GM21367 (cell line): ENCODE results near the gene STT3A.

Source experiments
- ATAC-seq: cut with Tn5 transposase; IDR thresholded peaks from one replicate; pipeline ENCODE4 v1.9.1; 2021; ENCODE audit not compliant: unreplicated experiment

STT3A gene

DNA sequence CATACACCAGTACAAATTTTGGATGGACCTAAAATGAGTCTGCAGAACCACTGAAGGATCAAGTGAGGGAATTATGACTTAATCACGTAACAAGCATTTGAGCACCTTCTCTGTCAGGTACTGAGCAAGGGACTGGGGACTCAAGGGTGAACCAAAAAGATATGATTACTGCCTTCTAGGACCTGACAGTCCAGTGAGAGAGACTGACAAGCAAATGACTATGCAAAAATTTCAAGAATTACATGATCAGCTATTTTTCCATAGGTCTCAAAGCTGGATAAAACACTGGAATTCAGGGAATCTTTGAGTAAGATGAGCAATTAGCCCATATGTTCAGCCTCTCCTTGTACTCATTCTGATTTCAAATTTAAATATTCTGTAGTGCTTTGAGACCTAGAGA is 5.2 kb upstream of the STT3A start:
- ATAC-seq, result no peak

DNA sequence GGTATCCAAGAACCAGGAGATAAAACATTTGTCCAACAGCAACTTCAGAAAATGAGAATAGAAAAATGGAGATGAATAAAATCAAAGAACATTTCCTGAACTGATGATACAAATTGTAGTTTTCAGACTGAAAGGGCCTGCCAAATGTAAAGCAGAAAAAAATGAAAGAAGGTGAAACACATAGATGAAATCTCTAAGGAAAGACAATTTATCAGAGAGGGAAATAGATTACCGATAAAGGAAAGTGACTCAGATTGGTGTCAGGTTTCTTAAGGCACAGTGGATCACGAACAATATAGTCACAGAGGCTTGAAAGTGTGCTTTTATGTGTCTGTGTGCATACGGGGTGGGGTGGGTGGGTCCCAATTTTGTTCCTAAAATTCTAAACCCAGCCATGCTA is 4.1 kb upstream of the STT3A start:
- ATAC-seq, result no peak

DNA sequence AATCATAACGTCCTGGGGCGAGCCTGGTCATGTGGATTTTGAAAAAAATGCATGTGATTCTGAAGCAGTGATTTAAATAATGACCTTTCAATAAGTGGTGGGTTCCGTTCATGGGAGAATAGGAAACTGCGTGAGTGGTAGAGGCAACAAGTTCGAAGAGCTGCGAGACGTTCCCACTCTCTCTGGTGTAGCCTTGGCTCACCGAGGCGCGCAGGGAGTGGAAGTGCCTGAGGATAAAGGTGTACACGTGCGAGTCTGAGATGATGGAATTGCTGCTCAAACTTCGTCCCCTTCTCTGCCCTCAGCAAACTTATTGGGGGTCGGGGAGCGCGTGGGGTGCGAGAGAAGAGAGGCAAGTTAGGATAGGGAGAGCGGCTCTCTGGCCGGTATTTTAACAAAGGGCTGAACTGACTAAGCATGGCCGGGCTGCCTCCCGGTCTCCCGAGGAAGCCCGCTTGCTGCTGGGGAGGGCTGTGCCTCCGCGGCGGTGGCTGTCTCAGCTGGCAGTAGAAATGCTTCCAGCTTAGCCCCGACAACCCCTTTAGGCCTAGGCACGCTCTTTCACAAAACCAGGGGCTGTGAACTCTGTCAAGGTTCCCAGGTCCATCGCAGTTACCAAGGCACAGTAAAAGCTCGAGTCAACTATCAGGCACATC is 875 bp upstream of the STT3A start:
- ATAC-seq, result peak; percentile 15

DNA sequence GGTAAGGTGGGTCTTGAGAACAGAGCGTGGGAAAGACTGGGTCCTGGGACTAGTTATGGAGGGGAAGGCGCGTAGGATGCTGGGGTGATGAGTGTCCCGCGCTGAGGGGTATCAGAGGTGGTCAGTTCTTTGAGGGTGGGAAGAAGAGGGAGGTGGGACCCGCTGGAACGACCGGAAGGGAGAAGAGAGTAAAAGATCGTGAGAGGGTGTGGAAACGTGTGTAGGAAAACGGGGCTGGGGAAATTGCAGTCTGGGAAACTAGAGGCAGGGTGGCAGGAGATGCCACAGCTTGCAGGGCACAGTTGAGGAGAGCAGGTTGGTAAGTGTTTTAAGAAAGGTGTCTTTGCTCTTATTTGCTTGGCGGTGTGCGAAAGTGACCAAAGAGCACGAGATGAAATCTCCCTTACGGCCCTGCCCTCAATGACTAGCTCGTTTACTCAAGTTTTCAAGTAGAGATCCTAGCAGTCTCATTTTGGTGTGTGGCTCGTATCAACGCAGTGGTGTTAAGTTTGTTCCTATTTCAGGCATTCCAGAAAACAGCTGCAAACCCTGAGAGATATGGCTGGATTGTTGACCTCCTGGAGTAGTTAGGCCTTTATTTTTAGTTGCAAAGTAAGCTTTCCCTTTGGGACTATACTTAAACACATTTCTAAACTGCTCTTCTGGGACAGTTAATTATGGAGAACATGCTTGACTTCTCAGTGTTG is 615 bp downstream of the STT3A start:
- no peak for ATAC-seq

DNA sequence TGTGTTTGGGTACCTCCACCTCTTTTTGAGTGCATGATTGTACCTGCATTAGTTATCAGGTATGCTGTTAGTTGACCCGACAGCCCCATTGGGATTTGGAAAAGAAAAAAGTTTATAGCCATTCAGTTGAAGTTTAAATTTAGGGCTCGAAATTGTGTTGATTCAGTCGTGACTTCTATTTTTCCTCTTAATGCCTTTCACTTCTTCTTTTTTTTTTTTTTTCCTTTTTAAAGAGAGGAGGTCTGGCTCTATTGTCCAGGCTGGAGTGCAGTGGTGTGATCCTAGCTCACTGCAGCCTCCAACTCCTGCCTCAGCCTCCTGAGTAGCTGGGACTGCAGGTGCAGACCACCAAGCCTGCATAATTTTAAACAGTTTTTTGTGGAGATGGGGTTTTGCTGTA is 2.3 kb downstream of the STT3A start:
- no peak for ATAC-seq

DNA sequence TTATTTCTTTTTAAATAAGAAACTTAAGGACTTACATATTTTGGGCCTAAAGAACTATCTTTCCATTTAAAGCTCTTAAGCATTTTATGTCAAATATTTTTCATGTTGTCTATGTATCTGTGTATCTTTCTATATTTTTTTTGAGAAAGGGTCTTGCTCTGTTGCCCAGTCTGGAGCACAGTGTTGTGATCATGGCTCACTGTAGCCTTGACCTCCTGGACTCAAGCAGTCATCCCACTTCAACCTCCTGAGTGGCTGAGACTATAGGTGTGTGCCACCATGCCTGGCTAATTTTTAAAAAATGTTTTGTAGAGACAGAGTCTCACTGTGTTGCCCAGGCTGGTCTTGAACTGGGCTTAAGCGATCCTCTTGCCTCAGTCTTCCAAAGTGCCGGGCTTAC is 8.0 kb downstream of the STT3A start:
- no peak for ATAC-seq

DNA sequence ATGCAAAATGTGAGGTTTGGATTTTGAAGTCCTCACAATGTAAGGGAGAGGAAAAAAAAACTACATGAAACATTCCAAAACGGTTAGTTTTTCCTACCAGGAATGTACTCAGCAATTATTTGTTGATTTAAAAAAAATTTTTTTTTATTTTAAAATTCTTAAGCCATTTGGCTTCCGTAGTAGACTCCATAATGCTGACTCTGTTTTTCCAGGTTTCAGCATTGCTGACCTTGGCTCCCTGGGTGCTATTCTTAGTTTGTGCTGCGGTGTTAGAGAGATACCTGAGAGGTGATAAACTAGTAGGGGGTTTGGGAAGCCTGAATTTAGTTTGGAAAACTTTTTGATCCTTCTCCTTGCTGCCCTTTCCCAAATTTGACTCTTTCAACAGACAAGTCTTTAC is 10.6 kb downstream of the STT3A start:
- ATAC-seq, result no peak

DNA sequence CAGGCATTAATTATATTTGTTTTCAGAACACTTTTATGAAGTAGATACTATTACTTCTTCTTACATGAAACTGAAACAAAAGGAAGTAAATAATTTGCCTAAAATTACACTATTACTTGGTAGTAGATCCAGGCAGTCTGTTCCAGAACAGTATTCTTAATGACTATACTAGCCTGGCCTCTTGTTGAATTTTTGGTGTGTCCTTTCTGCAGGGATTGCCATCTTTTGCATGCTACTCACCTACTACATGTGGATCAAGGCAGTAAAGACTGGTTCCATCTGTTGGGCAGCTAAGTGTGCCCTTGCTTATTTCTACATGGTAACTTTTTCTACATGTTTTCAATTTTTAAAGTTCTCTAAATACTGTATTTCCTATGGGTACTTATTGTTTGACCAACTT is 12.8 kb downstream of the STT3A start:
- ATAC-seq, result no peak

DNA sequence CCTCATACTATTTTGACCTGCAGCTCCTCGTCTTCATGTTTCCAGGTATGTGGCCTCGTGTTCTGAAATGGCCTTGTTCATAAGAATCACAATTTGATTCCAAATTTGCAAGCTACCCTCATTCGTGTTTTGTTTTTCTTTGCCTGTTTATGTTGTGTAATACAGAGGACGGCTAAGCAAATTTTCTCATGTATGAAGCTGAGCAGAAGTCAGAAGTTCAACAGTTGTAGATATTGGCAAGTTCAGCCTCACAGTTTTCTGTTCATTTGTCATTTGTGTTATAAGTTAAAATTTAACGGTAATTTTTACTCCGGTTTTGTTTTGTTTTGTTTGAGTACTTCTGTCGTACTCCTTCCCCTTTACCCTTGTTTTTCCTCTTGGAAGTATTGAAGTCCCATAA is 16.9 kb downstream of the STT3A start:
- ATAC-seq, result no peak

DNA sequence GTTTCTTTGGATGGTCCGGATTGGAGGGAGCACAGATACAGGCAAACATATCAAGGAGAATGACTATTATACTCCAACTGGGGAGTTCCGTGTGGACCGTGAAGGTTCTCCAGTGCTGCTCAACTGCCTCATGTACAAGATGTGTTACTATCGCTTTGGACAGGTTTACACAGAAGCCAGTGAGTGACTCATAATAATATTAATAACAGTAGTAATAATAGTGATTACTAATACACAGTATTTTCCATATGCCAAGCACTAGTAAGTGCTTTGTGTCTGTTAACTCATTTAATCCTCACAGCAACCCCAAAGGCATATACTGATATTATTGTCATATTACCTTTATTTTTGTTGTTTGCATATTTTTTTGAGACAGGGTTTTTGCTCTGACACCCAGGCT is 25.7 kb downstream of the STT3A start:
- no peak for ATAC-seq

DNA sequence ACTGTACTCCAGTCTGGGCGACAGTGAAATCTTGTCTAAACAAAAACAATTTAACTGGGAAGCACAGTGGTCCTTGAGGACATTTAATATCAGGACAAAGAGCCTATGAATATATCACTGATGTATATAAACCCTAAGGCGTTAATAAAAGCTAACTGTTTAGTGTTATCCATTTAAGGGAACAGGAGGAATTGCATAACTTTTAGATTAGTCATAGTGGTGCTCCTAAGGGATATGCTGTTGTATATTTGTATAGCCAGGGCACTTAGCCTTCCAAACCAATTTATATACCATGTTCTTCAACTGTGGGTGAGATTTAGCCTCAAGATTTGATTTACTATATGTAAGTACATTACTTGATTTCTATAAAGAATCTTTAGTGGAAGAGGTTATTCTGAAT is 29.3 kb downstream of the STT3A start:
- ATAC-seq, result no peak

DNA sequence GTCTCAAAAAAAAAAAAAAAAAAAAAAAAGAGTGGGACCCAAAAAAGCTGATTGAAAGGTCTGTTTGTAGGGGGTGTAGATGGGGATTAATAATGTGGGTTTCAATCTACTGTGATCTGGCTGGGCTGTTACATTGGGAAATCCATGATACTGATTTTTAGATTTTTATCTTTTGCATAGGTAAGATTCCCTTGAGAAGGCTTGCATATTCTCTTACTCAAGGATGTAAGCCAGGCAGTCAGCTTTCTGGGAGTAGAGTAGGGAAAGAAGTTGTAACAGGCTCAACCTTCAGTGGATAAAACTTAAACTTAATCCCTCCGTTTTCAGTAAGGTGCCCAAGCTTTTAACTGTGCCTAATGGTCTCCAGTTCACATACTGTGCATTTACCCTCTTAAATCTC is 30.4 kb downstream of the STT3A start:
- ATAC-seq, result no peak

DNA sequence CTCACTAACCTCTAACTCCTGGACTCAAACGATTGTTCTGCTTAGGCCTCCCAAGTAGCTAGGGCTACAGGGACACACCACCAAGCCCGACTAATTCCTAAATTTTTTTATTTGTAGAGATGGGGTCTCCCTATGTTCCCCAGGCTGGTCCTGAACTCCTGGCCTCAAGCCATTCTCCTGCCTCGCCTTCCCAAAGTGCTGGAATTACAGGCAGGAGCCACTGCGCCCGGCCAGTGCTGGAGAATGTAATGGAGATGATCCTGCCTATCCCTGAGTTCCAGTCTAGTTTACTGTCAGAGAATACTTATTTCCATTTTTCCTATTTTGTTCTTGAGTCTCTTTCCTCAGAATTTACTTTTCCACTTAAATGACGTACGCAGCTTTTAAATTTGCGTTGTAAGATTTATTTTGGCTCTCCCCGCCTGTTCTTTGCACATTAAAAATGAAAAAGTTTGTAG is 32.1 kb downstream of the STT3A start, which contains the start of gene CHEK1:
Gene CHEK1 (plus strand): TSS at position 408 of the 458 bp plus-strand sequence. CDS start 1,606 bp downstream, outside the sequence.
- no peak for ATAC-seq

DNA sequence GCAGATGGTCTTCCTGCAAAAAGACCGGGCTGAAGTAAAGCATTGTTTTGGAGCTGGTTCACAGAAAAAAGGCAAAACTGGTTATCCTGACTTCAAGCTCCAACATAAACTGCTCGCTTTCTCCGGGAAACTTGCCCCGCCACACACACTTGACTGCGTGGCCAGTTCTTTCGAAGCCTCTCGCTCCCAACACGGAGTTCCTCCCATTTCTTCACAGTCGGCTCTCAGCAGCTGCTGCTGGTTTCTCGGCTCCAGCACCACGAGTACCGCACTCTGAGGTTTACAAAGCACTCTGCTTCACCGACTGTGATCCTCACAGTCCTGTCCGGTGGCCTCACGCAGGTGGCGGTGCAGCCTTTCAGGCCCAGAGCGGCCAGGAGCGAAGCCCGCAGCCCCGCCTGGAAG is 32.6 kb downstream of the STT3A start:
- ATAC-seq, result peak; percentile 21

DNA sequence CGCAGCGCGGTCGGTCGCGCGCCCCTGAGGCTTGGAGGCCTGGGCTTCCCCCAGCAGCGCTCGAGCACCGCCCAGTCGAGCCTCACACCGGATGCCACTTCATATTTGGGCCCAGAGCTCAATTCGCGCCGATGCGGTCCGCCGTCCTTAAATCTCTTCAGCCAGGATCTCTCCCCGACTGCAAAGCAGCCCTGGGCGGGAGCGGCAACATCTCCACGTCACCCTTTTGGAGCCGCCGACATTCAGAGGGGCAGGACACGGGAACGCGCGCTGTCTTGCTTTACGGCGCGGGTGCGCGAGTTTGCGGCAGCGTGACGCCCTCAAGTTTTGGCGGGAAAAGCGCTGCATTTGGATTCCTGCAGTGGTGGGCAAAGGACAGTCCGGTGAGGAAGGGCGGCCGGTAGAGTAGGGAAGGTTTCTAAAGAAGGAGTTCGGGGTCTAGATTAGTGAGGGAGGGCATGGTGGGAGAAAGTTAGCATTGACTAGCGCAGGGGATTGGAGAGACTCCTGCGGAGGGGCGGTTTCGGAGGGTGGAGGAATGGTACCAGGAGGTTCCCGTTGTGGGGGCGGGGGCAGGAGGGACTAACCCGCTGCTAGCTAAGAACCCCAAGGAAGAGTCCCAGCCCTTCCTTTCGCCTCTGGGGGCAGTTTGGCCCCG is 33.1 kb downstream of the STT3A start:
- peak; percentile 84 for ATAC-seq

DNA sequence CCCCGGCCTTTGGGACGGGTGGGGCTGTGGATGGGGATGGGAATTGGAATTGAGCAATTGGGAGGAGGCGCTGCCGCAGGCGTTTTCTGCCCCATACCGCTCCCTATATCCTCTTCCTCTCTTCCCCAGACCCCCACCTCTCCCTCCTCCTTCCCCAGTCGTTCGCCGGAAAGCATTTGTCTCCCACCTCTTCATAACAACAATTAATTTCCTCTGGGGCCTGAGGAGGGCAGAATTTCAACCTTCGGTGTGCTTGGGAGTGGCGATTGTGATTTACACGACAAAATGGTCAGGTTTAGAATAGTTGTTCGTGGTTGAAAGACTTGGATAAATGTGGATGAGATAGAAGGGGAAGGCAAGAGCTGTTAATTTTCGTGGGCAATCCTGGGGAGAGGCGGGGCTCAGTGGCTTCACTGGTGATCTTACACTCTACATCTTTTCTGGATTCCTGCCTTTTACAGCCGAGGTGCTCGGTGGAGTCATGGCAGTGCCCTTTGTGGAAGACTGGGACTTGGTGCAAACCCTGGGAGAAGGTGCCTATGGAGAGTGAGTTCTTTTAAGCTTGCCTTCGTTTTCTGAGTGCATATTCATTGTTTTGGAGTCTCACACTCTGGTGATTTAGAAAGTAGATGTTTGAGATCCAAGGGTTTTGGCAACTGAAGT is 33.8 kb downstream of the STT3A start:
- ATAC-seq, result peak; percentile 33

DNA sequence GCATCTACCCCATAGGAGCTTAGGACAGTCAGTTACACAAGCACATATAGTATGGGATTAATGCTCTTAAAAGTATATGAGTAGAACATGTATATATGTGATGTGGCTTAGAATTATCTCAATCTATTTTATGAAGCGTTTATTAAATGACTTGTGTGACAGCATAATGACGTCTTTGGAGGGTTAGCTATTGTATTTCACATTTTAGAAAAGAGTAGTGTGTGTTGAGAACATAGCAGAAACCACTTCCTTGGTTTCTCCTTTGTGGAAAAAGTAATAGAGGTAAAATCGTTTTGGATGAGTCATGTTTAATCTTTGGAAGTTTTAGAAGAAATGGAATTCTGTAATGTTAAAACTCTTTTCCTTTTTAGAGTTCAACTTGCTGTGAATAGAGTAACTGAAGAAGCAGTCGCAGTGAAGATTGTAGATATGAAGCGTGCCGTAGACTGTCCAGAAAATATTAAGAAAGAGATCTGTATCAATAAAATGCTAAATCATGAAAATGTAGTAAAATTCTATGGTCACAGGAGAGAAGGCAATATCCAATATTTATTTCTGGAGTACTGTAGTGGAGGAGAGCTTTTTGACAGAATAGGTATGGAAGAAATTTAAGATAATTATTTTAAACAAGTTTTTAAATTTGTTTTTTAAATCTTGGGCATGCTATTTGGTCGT is 34.7 kb downstream of the STT3A start:
- ATAC-seq, result no peak

DNA sequence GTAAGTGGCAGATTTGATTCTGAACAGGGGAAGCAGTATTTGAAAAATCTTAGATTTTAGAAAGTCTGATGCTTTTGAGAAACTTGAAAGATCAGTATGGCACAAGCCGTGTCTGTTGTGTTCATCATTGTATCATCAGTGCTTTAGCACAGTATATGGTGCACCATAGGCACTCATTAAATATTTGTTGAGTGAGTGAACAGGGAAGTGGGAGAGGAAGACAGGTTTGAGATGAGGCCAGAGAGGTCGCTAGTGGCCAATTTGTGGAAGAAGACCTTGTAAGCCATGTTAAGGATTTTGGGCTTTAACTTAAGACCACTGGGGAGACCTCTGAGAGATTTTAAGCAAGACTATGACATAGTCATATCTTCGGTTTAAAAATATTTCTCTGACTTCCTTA is 45.2 kb downstream of the STT3A start:
- no peak for ATAC-seq

DNA sequence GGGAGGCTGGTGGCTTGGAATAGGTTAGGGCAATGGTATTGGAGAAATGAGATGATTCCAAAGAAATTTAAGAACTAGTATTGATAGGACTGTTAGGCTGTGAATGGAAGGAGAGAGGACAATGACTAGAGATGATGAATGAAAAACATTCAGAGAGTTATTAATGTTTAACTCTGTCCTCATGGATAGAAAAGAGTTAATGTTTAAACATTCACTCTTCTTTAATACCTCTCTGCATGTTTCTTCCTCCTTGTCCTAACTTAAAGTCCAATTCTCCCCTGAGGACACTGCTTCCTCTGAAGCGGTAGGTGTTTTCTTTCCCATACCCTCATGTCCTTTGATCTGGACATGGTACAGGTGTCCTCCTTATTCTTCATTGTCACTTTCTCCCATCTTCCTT is 45.7 kb downstream of the STT3A start:
- no peak for ATAC-seq

DNA sequence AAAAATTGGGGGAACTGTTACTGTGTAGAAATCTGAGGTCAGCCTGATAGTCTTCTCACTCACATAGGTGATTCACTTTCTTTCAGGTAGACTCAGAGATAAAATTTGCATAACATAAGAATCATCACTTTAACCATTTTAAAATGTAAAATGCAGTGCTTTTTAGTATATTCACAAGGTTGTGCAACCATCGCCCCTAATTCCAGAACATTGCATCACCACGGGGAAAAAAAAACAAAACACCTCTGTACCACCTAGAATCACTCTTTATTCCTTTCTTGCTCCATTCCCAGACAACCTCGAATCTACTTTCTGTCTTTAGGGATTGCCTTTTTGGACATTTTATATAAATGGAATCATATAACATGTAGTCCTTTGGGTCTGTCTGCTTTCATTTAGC is 53.2 kb downstream of the STT3A start:
- ATAC-seq, result no peak
